ENCODE results near the gene CCDC148.

The CCDC148 gene

DNA sequence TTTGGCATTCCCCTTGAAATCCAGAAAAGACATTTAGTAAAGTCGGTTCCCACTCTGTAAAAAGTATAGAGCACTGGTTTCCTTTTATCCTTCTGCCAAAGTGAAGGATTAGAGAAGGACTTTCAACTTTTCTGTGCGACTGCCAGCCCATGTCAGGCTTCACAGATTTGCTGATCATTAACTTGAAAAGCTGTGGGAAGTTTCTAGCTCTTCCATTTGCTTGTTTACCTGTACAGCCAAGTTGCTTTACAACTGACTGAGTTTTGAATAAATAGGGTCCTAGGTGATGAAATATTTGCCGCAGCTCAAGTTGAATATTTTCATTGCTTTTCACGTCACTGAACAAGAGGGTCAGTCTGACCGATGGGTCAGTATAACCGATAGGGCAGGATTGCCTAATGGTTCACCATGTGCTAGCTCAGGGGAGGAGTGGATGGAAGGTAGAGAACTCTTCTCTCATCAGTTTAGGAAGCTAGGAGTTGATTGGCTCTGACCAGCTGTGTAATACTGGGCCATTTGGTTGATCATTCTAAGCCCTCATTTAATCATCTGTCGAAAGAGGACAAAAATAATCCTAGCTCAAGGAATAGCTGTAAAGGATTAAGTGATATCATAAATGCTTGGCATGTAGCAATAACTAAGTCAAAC, 324.5 kb downstream of the CCDC148 start:
- no peaks in the 10 kb centered on the region for H3K79me2 ChIP-seq
- H3K4me1 ChIP-seq, result no peaks in the 10 kb centered on the region

GRCh38 chr2:158131483-158131912, 325.1 kb downstream of the CCDC148 start:
- Histone ChIP-seq H3K9me3 (ENCODE audit: control insufficient read depth, low read length) (no peaks in the 10 kb centered on the region), H3K4me3 (ENCODE audit: low read depth, low read length) (no peak overlapping the region), H3K36me3 (ENCODE audit: control insufficient read depth, insufficient read depth, low read length) (no peaks in the 10 kb centered on the region), H3K9ac (no peak overlapping the region), H3K4me2 (ENCODE audit: low read length) (no peak overlapping the region), H3K4me1 (no peaks in the 10 kb centered on the region), H3K27ac (no peak overlapping the region), H2AFZ (no peak overlapping the region), H3K79me2 (no peaks in the 10 kb centered on the region), H3K27me3 (ENCODE audit: control insufficient read depth, insufficient read depth, low read length) (no peaks in the 10 kb centered on the region)
- TF ChIP-seq, protein P1, sequence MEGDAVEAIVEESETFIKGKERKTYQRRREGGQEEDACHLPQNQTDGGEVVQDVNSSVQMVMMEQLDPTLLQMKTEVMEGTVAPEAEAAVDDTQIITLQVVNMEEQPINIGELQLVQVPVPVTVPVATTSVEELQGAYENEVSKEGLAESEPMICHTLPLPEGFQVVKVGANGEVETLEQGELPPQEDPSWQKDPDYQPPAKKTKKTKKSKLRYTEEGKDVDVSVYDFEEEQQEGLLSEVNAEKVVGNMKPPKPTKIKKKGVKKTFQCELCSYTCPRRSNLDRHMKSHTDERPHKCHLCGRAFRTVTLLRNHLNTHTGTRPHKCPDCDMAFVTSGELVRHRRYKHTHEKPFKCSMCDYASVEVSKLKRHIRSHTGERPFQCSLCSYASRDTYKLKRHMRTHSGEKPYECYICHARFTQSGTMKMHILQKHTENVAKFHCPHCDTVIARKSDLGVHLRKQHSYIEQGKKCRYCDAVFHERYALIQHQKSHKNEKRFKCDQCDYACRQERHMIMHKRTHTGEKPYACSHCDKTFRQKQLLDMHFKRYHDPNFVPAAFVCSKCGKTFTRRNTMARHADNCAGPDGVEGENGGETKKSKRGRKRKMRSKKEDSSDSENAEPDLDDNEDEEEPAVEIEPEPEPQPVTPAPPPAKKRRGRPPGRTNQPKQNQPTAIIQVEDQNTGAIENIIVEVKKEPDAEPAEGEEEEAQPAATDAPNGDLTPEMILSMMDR (IDR thresholded peaks at IDR 0.05), result no peak

More for the DNA sequence above, 324.5 kb downstream of the CCDC148 start:
- H3K27me3 ChIP-seq (ENCODE audit: control insufficient read depth, insufficient read depth, low read length), result no peaks in the 10 kb centered on the region
- H2AFZ ChIP-seq, result no peak overlapping the region
- TF ChIP-seq, protein P1 (IDR thresholded peaks at IDR 0.05), result no peak
- H3K4me2 ChIP-seq (ENCODE audit: low read length), result no peak overlapping the region
- no peak overlapping the region for H3K4me3 ChIP-seq (ENCODE audit: low read depth, low read length)
- no peak overlapping the region for H3K27ac ChIP-seq
- H3K9ac ChIP-seq, result no peak overlapping the region
- H3K36me3 ChIP-seq (ENCODE audit: control insufficient read depth, insufficient read depth, low read length), result no peaks in the 10 kb centered on the region
- no peaks in the 10 kb centered on the region for H3K9me3 ChIP-seq (ENCODE audit: control insufficient read depth, low read length)

- no peaks in the 10 kb centered on the region for H3K4me1 ChIP-seq
- no peaks in the 10 kb centered on the region for H3K9me3 ChIP-seq (ENCODE audit: control insufficient read depth, low read length)
- H3K27ac ChIP-seq, result no peak overlapping the region
- no peak overlapping the region for H2AFZ ChIP-seq
- TF ChIP-seq, protein P1 (IDR thresholded peaks at IDR 0.05), result no peak
- no peak overlapping the region for H3K4me2 ChIP-seq (ENCODE audit: low read length)
- H3K27me3 ChIP-seq (ENCODE audit: control insufficient read depth, insufficient read depth, low read length), result no peaks in the 10 kb centered on the region
- no peaks in the 10 kb centered on the region for H3K36me3 ChIP-seq (ENCODE audit: control insufficient read depth, insufficient read depth, low read length)
- no peaks in the 10 kb centered on the region for H3K79me2 ChIP-seq
- H3K4me3 ChIP-seq (ENCODE audit: low read depth, low read length), result no peak overlapping the region
- H3K9ac ChIP-seq, result no peak overlapping the region
Observed at GRCh38 chr2:158130832-158131473, 325.6 kb downstream of the CCDC148 start.

- H3K4me1 ChIP-seq, result no peaks in the 10 kb centered on the region
- H3K9ac ChIP-seq, result no peak overlapping the region
- H3K27ac ChIP-seq, result no peak overlapping the region
- H2AFZ ChIP-seq, result no peak overlapping the region
- H3K4me3 ChIP-seq (ENCODE audit: low read depth, low read length), result no peak overlapping the region
- H3K4me2 ChIP-seq (ENCODE audit: low read length), result no peak overlapping the region
- no peaks in the 10 kb centered on the region for H3K79me2 ChIP-seq
- H3K36me3 ChIP-seq (ENCODE audit: control insufficient read depth, insufficient read depth, low read length), result no peaks in the 10 kb centered on the region
- TF ChIP-seq, protein P1 (IDR thresholded peaks at IDR 0.05), result no peak
- no peaks in the 10 kb centered on the region for H3K27me3 ChIP-seq (ENCODE audit: control insufficient read depth, insufficient read depth, low read length)
- no peaks in the 10 kb centered on the region for H3K9me3 ChIP-seq (ENCODE audit: control insufficient read depth, low read length)
Observed at GRCh38 chr2:158129037-158129436, 327.5 kb downstream of the CCDC148 start.

All from parathyroid adenoma (tissue), 2 donors.